Hematopoietic multipotent progenitor cell treated with erythropoietin and hydrocortisone succinate and interleukin-3 and kit ligand, for 15 days (in vitro differentiated cells): ENCODE results near the gene SIL1.

Source experiments
- DNase-seq: peaks from one replicate; pipeline ENCODE4 v3.0.0-alpha.2; 2015; ENCODE audit warnings: low spot score

Gene SIL1

GRCh38 chr5:138912093-138912492 is 286.1 kb downstream of the SIL1 start:
- no peak for DNase-seq

GRCh38 chr5:138911441-138911840 is 286.7 kb downstream of the SIL1 start:
- DNase-seq: no peak

GRCh38 chr5:138910546-138911185 is 287.5 kb downstream of the SIL1 start:
- no peak for DNase-seq

GRCh38 chr5:138909734-138910133 is 288.4 kb downstream of the SIL1 start:
- no peak for DNase-seq

- DNase-seq: no peak
Measured at GRCh38 chr5:138905541-138905940, 292.6 kb downstream of the SIL1 start.

GRCh38 chr5:138903130-138903775 is 294.9 kb downstream of the SIL1 start:
- no peak for DNase-seq

- no peak for DNase-seq
Measured at GRCh38 chr5:138901716-138902115, 296.5 kb downstream of the SIL1 start.

- no peak for DNase-seq
Measured at GRCh38 chr5:138900281-138900965, 297.7 kb downstream of the SIL1 start.

- DNase-seq: no peak
Measured at GRCh38 chr5:138898742-138899141, 299.4 kb downstream of the SIL1 start.

GRCh38 chr5:138898299-138898698 is 299.9 kb downstream of the SIL1 start:
- DNase-seq: no peak
